Rectal smooth muscle tissue (tissue), 1 donor: ENCODE measurements around the gene MYLK.
"Not testable (repeated sequence)": the region's sequence is repeated elsewhere in the genome, so short reads cannot be mapped to it uniquely, and the experiment has no call there.

Source experiments
- H3K27ac ChIP-seq: one replicate; pipeline ENCODE4 v1.7.0; 2013; ENCODE audit warnings: low read depth, low read length, inconsistent platforms
- H3K27me3 ChIP-seq: one replicate; pipeline ENCODE4 v1.7.0; 2013; ENCODE audit warnings: low read length; ENCODE audit not compliant: control insufficient read depth, insufficient read depth
- H3K36me3 ChIP-seq: one replicate; pipeline ENCODE4 v1.7.0; 2013; ENCODE audit warnings: low read length; ENCODE audit not compliant: control insufficient read depth, insufficient read depth
- H3K4me1 ChIP-seq: one replicate; pipeline ENCODE4 v1.7.0; 2013; ENCODE audit warnings: low read length; ENCODE audit not compliant: control insufficient read depth, insufficient read depth
- H3K4me3 ChIP-seq: one replicate; pipeline ENCODE4 v1.7.0; 2013; ENCODE audit warnings: low read length
- H3K9ac ChIP-seq: one replicate; pipeline ENCODE4 v1.7.0; 2013; ENCODE audit warnings: low read length

The MYLK gene

DNA sequence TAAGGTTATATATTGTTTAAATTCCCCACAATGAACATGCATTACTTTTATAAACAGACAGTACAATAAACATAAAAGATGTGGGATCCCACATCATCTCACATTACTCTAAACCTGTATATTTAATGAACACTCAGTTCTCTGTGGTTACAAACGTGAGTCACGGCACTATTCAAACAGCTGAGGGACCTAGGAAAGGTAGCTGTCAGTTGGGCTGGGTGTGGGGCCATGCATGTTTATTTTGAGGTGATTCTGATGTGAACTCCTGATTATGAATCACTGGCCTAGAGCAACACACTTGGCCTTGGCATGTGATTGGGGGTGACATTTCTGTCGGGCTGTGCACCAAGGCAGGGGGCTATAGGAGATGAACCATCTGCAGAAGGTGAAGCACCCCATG is 151.7 kb downstream of the MYLK start:
- H3K4me3 ChIP-seq: no peak overlapping the region
- H3K4me1 ChIP-seq: no peaks in the 10 kb centered on the region
- H3K27me3 ChIP-seq: no peaks in the 10 kb centered on the region
- H3K9ac ChIP-seq: no peak overlapping the region
- H3K36me3 ChIP-seq: no peaks in the 10 kb centered on the region
- H3K27ac ChIP-seq: no peak overlapping the region

DNA sequence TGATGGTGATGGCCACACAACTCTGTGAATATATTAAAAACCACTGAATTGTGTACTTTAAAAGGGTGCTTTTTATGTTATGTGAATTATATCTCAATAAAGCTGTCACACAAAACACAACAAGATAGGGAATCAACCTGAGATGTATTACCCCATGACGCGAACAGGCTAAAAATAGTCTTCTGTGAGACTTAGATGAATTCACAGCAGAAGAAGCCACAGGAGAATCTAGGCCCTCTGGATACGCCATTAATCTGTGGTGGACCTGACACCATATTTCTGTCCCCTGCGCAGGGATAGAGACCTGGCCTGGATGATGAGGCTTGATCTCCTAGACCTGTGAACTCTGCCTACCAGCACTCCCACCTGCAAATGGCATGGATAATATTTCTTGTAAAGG is 153.3 kb downstream of the MYLK start:
- Histone ChIP-seq H3K4me3 (no peak overlapping the region), H3K9ac (no peak overlapping the region), H3K27ac (no peak overlapping the region), H3K36me3 (no peaks in the 10 kb centered on the region), H3K4me1 (no peaks in the 10 kb centered on the region), H3K27me3 (no peaks in the 10 kb centered on the region)

DNA sequence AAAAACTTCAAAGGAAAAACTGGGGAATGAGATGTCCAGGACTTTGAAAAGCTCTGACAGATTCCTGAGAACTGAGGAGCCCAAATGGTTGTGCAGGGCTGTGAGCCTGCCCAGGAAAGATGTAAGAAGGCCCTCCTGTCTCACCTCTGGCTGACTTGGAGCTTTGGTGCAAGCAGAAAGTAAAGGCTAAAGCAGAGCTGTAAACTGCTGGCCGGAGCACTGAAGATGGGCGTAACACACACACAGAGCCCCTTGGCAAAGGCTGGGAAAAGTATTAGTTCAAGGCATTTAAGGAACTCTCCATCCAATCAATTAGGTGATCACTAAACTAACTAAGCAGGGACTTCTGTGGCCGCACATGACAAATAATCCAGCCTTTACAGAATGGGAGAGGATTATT is 155.1 kb downstream of the MYLK start:
- Histone ChIP-seq H3K36me3 (no peaks in the 10 kb centered on the region), H3K27ac (no peak overlapping the region), H3K4me1 (no peaks in the 10 kb centered on the region), H3K27me3 (no peaks in the 10 kb centered on the region), H3K9ac (no peak overlapping the region), H3K4me3 (no peak overlapping the region)

DNA sequence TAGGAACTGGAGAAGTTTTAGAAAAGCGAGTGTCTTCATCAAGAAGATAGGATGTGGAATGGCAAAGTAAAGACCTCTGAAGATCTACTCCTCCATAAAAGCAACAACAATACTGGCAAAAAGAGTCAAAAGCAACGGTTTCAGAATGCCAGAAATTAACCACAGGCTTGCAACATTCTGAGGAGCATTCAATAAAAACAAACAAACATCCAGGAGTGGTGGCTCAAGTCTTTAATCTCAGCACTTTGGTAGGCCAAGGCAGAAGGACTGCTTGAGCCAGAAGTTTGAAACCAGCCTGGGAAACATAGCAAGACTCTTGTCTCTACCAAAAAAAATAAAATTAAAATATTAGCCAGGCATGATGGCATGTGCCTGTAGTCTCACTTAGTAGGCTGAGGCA is 156.1 kb downstream of the MYLK start:
- H3K27me3 ChIP-seq: no peaks in the 10 kb centered on the region
- no peak overlapping the region for H3K4me3 ChIP-seq
- H3K9ac ChIP-seq: no peak overlapping the region
- H3K36me3 ChIP-seq: no peaks in the 10 kb centered on the region
- H3K27ac ChIP-seq: no peak overlapping the region
- peaks cover 5% of the 10 kb centered on the region for H3K4me1 ChIP-seq

DNA sequence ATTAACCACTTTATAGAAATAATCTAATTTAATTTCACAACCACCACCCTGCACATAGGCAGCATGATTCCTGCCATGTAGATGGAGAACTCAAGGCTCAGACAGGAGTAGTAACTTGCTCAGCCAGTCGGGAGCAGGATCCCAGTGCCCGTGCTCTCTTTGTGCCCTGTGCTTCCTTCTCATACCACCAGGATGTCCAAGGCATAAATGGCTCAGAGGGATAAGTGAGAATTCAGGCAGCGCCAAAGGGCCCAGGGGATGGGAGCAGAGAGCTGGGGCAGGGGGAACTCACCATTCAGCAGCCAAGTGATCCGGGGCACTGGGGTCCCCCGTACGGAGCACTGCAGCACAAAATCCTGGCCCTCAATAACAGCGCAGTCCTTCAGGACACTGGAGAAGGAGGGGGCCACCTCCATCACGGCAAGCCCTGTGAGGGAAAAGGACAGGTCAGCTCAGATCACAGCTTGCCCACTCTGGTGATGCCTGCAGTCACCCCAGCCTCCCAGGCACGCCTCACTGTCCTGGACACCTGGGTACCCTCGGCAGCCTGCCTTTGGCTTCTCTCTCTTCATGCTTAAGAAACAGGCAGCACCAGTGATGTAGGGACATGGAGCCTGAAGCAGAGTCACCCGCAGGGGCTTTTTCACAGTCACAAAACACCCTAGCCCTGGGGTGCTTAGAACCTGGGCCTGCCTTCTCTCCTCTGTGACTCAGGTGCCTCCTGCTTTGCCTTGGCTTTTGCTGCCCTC is 158.3 kb downstream of the MYLK start:
- peaks cover 19% of the 10 kb centered on the region for H3K4me1 ChIP-seq
- H3K9ac ChIP-seq: no peak overlapping the region
- H3K27ac ChIP-seq: no peak overlapping the region
- no peak overlapping the region for H3K4me3 ChIP-seq
- no peaks in the 10 kb centered on the region for H3K36me3 ChIP-seq
- H3K27me3 ChIP-seq: peaks cover 2% of the 10 kb centered on the region

DNA sequence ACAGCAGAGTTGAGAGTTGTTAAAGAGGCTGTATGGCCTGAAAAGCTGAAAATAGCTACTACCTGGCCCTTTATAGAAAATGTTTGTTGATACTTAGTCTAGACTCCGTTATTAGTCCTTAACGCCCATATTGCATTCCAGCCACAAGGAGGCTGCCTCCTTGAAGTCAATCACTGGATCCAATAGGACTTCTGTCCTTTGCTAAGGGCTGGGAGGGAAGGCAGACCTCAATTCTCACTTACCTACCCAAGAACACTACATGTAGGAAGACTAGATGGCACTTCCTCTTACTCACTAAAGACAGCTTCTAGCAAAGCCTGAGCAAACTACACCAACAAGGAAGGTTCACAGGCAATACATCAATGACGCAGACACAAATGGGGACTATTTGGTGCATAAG is 159.8 kb downstream of the MYLK start:
- H3K27me3 ChIP-seq: peaks cover 2% of the 10 kb centered on the region
- H3K27ac ChIP-seq: peak overlapping the region; percentile 77
- no peaks in the 10 kb centered on the region for H3K36me3 ChIP-seq
- no peak overlapping the region for H3K4me3 ChIP-seq
- H3K4me1 ChIP-seq: peaks cover 31% of the 10 kb centered on the region
- H3K9ac ChIP-seq: no peak overlapping the region

DNA sequence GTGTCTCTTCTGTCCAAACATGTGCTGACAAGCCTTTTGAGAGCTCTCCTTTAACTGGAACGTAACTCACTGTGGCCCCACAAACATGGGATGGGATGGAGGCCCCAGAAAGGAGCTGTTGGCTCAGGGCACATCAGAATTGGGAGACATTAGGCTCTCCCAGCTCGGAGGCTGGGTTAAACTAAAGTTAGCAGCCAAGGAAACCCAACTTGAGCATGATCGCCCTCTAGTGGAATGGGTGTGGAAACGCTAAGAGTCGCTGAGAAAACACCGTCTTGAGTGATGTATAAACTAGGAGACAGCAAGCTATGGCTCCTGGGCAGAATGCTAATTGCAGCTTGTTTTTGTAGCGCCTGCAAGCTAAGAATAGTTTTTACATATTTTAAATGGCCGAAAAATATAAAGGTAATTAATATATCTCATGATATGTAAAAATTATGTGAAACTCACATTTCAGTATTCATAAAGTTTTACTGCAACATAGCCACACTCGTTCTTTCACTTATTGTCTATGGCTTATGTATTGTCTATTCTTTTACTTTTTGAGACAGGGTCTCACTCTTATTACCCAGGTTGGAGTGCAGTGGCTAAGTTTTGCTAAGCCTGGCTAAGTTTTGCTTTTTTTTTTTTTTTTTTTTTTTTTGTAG is 160.5 kb downstream of the MYLK start:
- peaks cover 32% of the 10 kb centered on the region for H3K4me1 ChIP-seq
- H3K27ac ChIP-seq: peak overlapping the region; percentile 77
- no peaks in the 10 kb centered on the region for H3K36me3 ChIP-seq
- H3K9ac ChIP-seq: no peak overlapping the region
- H3K4me3 ChIP-seq: no peak overlapping the region
- H3K27me3 ChIP-seq: peaks cover 2% of the 10 kb centered on the region

DNA sequence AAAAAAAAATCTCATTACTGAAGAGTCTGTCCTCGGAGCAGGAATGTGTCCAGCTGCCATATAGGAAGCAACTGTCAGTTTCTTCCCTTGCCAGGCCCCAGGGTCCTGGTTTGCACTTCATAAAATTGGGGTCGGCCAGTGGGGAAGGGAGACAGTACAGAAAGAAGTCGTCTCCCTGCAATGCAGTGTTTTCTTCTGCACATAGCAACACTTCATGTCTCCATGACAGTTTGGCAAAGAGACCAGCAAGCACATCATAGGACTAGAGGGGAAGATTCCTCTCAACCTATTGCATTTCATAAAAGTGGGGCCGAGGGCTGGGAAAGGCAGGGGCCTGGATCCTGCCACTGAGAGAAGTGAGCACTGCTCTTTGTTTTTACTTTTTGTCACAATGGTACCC is 161.1 kb downstream of the MYLK start:
- H3K4me3 ChIP-seq: no peak overlapping the region
- peak overlapping the region; percentile 77 for H3K27ac ChIP-seq
- no peak overlapping the region for H3K9ac ChIP-seq
- H3K27me3 ChIP-seq: peaks cover 2% of the 10 kb centered on the region
- peaks cover 32% of the 10 kb centered on the region for H3K4me1 ChIP-seq
- H3K36me3 ChIP-seq: no peaks in the 10 kb centered on the region

DNA sequence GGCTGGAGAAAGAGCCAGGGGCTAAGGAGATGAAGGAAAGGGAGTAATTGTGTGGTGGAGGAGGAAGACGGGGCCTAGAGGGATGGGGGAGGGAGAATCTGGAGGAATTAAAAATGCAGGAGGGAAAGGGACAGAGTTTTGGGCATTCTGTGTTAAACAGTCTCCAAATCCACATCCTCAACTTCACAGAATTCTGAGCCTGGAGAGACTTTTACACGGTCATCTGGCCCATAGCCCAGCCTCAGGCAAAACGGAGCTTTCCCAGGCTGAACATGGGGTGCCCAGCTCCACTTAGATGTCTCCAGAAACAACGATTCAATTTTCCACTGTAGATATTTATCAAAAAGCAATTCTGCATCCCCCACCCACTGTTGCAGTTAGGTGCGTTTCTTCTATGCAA is 161.7 kb downstream of the MYLK start:
- Histone ChIP-seq H3K27me3 (peaks cover 2% of the 10 kb centered on the region), H3K9ac (no peak overlapping the region), H3K4me3 (no peak overlapping the region), H3K27ac (peak overlapping the region; percentile 77), H3K4me1 (peaks cover 34% of the 10 kb centered on the region), H3K36me3 (no peaks in the 10 kb centered on the region)

DNA sequence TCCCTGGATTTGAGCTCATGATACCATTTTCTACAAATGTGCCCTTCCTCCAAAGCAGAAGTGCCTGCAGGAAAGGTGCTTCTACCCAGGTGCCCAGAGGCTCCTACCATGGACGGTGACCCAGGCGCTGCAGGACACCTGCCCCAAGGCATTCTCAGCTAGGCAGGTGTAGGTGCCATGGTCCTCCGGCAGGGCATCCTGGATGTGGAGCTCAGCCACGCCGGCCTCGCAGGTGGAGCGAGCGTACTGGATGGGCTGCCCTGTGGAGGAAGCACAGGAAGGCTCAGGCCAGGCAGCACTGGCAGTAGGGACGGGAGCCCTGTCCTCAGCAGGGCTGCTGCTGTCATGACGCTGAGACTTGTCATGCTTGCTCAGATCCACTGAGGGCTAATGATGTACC is 162.1 kb downstream of the MYLK start:
- Histone ChIP-seq H3K27ac (peak overlapping the region; percentile 77), H3K9ac (no peak overlapping the region), H3K27me3 (peaks cover 2% of the 10 kb centered on the region), H3K4me1 (peaks cover 35% of the 10 kb centered on the region), H3K36me3 (no peaks in the 10 kb centered on the region), H3K4me3 (no peak overlapping the region)

DNA sequence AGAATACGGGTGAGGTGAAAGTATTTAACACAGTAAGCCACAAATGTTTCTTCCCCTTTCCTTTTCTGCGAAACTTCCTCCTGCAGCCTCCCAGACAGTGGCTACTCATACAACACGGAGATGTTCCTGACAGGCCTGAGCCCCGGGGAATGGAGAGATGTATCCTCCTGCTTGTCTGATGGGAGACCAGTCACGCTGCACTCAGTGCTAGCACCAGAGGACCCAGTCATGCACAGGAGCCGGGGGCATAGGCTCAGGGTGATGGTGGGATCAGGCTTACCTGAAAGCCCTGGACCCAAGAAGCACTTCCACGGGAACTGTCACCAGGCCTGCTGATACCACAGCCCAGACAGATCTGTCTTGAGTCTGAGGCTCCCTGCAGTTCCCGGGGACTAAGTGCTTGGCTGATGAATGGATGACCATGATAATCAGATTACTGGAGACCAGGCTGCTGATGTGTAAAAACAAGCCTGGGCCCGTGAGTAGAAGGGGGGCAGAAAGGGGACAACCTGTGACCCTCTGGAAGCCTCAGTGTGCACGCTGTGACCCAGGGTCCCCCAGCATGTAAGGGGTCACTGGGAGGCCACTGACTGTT is 162.9 kb downstream of the MYLK start:
- Histone ChIP-seq H3K27ac (peak overlapping the region; percentile 95), H3K4me1 (peaks cover 35% of the 10 kb centered on the region)
- H3K9ac ChIP-seq, H3K27me3 ChIP-seq, H3K4me3 ChIP-seq, H3K36me3 ChIP-seq: not testable (repeated sequence)

DNA sequence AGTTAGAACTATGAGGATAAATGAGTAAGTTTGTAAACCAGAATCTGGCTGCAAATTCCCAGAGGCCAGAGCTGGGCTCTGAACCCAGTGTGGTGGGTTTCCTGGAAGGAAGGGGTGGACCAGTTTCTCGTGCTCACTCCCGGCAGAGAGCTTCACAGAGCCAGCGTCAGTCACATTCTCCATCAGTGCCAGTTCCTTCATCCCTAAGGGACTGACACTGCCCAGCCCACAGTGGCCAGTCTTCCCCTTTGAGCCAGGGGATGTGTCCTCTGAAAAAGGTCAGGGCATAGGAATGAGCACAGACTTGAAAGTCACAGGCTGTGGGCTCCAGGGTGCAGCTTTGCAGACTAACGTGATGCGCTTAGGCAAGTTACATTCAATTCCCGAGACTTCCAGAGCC is 163.5 kb downstream of the MYLK start:
- Histone ChIP-seq H3K4me3 (no peak overlapping the region), H3K36me3 (no peaks in the 10 kb centered on the region), H3K27ac (peak overlapping the region; percentile 95), H3K4me1 (peaks cover 35% of the 10 kb centered on the region), H3K9ac (no peak overlapping the region), H3K27me3 (peaks cover 2% of the 10 kb centered on the region)
